Measurements from ENCODE around the gene USP25. TPM values are rescaled to one million over a fixed set of nuclear protein-coding genes. Genes with fewer than 3 reads are reported as not detected.

Gene USP25
- total and polyA plus RNA-seq, 2 donors, result 19.1 to 111 TPM

GRCh38 chr21:15894596-15894995, 164.8 kb downstream of the USP25 start:
- Histone ChIP-seq H3K27ac (ENCODE audit: low read depth) (no peak overlapping the region), H3K4me3 (ENCODE audit: low read depth, low read length) (no peak overlapping the region), H3K36me3 (ENCODE audit: insufficient read depth) (no peaks in the 10 kb centered on the region), H3K4me1 (ENCODE audit: insufficient read depth) (no peaks in the 10 kb centered on the region)
- peak; percentile 5 for DNase-seq (ENCODE audit: extremely low spot score)

GRCh38 chr21:15895142-15896106, 165.6 kb downstream of the USP25 start:
- WGBS, result 77% methylated on average over 5 of the region's 5 CpGs
- DNase-seq (ENCODE audit: extremely low spot score), result no peak
- H3K27ac ChIP-seq (ENCODE audit: low read depth), result no peak overlapping the region
- no peaks in the 10 kb centered on the region for H3K4me1 ChIP-seq (ENCODE audit: insufficient read depth)
- H3K4me3 ChIP-seq (ENCODE audit: low read depth, low read length), result no peak overlapping the region
- no peaks in the 10 kb centered on the region for H3K36me3 ChIP-seq (ENCODE audit: insufficient read depth)

GRCh38 chr21:15896501-15896900, 166.7 kb downstream of the USP25 start:
- no peak overlapping the region for H3K4me3 ChIP-seq (ENCODE audit: low read depth, low read length)
- 96% methylated on average over 4 of the region's 4 CpGs for WGBS
- no peak overlapping the region for H3K27ac ChIP-seq (ENCODE audit: low read depth)
- no peaks in the 10 kb centered on the region for H3K36me3 ChIP-seq (ENCODE audit: insufficient read depth)
- DNase-seq (ENCODE audit: extremely low spot score), result no peak
- no peaks in the 10 kb centered on the region for H3K4me1 ChIP-seq (ENCODE audit: insufficient read depth)

- Histone ChIP-seq H3K36me3 (ENCODE audit: insufficient read depth) (no peaks in the 10 kb centered on the region), H3K4me1 (ENCODE audit: insufficient read depth) (no peaks in the 10 kb centered on the region), H3K27ac (ENCODE audit: low read depth) (no peak overlapping the region), H3K4me3 (ENCODE audit: low read depth, low read length) (no peak overlapping the region)
- DNase-seq (ENCODE audit: extremely low spot score), result no peak
- WGBS, result 89% methylated on average over 8 of the region's 8 CpGs
Observed at GRCh38 chr21:15904389-15904788, 174.6 kb downstream of the USP25 start.

- no peaks in the 10 kb centered on the region for H3K36me3 ChIP-seq (ENCODE audit: insufficient read depth)
- H3K27ac ChIP-seq (ENCODE audit: low read depth), result no peak overlapping the region
- no peak overlapping the region for H3K4me3 ChIP-seq (ENCODE audit: low read depth, low read length)
- DNase-seq (ENCODE audit: extremely low spot score), result no peak
- no peaks in the 10 kb centered on the region for H3K4me1 ChIP-seq (ENCODE audit: insufficient read depth)
- 89% methylated on average over 6 of the region's 6 CpGs for WGBS
Observed at GRCh38 chr21:15908187-15908586, 178.4 kb downstream of the USP25 start.

- H3K4me1 ChIP-seq (ENCODE audit: insufficient read depth), result no peaks in the 10 kb centered on the region
- no peak overlapping the region for H3K27ac ChIP-seq (ENCODE audit: low read depth)
- no peaks in the 10 kb centered on the region for H3K36me3 ChIP-seq (ENCODE audit: insufficient read depth)
- H3K4me3 ChIP-seq (ENCODE audit: low read depth, low read length), result no peak overlapping the region
- DNase-seq (ENCODE audit: extremely low spot score), result no peak
- WGBS, result 55% methylated on average over 2 of the region's 2 CpGs
Observed at GRCh38 chr21:15928196-15928595, 198.4 kb downstream of the USP25 start.

- H3K27ac ChIP-seq (ENCODE audit: low read depth), result no peak overlapping the region
- DNase-seq (ENCODE audit: extremely low spot score), result no peak
- H3K4me1 ChIP-seq (ENCODE audit: insufficient read depth), result no peaks in the 10 kb centered on the region
- WGBS, result 29% methylated on average over 4 of the region's 4 CpGs
- H3K36me3 ChIP-seq (ENCODE audit: insufficient read depth), result no peaks in the 10 kb centered on the region
- H3K4me3 ChIP-seq (ENCODE audit: low read depth, low read length), result no peak overlapping the region
Observed at GRCh38 chr21:15928686-15929425, 199.1 kb downstream of the USP25 start.

- WGBS, result 93% methylated on average over 1 of the region's 1 CpG
- no peaks in the 10 kb centered on the region for H3K36me3 ChIP-seq (ENCODE audit: insufficient read depth)
- H3K4me3 ChIP-seq (ENCODE audit: low read depth, low read length), result no peak overlapping the region
- no peak overlapping the region for H3K27ac ChIP-seq (ENCODE audit: low read depth)
- H3K4me1 ChIP-seq (ENCODE audit: insufficient read depth), result no peaks in the 10 kb centered on the region
- DNase-seq (ENCODE audit: extremely low spot score), result no peak
Observed at GRCh38 chr21:15929536-15929935, 199.8 kb downstream of the USP25 start.

All from urinary bladder (tissue), 4 donors.